ENCODE results near the gene C10orf88.

C10orf88 gene, protein sequence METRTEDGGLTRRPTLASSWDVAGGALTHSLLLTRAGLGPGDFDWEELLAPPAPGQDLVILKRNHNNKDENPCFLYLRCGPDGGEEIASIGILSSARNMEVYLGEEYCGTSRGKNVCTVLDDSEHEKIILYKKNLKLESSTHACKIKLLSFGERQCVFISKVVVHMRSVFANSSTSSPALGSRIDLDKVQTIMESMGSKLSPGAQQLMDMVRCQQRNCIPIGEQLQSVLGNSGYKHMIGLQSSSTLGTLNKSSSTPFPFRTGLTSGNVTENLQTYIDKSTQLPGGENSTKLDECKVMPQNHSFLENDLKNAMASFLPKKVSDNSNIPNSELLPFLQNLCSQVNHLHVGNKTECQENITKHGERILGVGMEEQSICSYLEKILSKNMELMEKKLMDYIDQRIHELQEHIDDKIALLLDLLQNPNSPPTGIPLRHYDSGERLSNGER

DNA sequence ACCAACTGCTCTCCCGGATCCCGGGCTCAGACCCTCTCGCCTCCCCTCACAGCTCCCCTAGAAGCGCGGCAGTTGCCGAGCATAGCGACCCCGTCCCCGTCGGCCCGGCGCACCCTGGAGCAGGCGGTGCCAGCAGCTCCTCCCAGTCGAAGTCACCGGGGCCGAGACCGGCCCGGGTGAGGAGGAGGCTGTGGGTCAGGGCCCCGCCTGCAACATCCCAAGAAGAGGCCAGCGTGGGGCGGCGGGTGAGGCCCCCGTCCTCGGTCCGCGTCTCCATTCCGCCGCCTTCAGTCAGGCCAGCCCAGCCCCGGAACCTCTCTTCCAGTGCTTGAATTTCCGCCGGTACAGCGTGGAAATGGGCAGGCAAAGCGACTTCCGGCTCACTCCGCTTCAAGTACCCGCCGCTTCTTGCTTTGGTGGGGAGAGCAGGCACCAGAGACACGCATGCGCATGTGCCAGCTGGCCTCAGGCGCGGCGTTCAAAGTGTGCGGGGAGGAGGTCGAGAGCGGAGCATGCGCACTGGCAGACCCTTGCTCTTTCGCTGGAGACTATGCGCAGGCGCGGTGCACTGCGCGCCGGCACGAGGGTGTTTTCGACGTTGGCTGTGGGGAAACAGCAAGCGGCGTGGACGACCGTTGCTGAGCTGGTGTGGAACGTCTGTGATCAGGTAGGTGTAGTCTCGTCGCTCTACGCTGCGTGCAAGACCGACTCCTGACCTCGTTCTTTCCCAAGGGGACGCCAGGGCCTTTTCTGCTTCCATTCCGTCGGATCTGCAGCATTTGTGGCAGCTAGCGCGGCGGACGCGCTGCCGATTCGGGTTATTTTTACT lies at the start of gene C10orf88:
TSS of gene C10orf88 (minus strand) at position 326 of the 829 bp plus-strand sequence. CDS start at position 277, 49 bp downstream.
- DNase-seq: peak; percentile 96

DNA sequence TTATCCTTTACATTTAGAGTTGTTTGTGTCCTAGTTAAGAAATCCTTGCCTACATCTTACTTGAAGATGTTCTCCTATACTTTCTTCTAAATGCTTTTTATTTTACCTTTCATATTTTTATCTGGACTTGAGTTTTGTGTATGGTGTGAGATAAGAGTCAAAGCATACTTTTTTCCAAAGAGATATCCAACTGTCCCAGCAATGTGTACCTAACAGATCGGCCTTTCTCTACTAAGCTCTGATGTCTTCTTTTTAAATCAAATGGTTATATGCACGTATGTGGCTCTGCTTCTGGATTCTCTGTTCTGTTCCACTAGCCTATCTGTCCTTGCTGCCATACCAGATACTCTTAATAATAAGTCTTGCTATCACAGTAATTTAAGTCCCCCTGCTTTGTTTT lies 47.3 kb upstream of the C10orf88 start:
- DNase-seq: no peak

DNA sequence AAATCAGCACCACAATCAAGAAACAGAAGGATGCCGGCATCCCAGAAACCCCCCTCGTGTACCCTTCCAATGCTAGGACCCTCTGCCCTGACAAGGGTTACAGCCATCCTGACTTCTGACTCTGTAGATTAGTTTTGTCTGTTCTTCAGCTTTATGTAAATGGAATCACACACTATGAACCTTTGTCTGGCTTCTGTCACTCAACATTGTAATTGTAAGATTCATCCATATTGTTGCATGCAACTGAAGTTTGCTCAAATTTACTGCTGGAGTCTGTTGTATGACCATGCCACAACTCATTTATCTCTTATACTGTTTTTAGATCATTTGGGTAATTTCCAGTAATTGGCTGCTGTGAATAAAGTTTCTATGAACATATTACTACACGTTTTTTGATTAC lies 46.1 kb upstream of the C10orf88 start:
- DNase-seq: no peak

DNA sequence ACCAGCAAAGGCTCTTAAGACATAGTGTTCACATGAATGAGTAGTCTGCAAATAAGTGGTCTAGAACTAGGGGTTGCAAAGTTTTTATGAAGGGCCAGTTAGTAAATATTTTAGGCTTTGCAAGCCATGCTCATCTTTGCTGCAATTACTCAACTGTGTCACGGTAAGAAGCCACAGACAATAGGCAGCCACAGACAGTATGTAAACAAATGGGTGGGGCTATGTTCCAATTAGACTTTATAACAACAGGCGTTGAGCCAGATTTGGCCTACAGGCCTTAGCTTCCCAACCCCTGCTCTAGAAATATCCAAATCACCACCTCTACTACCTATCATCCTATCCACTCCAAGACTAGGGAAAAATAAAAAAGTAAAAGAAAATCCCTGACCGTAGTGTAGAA lies 45.3 kb upstream of the C10orf88 start:
- no peak for DNase-seq

DNA sequence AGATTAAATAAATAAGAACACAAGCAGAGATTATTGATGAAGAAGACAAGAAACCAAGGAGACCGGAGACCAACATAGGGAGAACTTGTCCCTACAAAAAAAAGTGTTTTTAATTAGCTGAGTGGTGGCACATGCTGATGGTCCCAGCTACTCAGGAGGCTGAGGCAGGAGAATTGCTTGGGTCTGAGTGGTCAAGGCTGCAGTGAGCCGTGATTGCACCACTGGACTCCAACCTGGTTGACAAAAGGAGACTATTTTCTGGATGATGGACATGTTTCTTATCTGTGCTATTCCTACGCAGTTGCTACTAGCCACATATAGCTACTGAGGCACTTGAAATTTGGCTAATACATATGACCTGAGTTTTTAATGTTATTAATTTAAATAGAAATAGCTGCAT lies 44.9 kb upstream of the C10orf88 start:
- no peak for DNase-seq

DNA sequence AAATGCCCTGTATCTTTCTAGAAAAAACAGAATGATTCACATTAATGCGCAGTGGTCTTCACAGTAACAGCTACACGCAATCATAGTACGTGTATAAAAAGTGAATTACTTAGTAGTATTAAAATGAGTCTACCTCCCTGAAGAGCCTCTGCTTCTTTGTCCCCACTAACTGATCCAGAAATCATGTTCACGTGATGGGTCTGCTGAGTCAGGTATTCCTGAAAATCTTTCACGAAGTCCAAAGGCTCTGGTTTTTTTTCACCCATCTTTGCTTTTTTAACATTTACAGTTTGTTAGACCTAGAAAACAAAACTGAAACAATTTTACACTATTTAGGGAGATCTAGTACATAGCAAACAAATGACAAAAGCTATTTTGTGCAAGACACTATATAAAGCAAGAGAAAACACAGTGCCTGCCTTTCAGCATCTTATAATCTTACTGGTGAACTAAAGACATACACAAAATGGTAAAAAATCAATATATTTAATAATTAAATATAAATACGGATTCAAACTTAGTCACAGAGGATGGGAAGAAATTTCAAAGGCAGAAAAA lies 44.4 kb upstream of the C10orf88 start:
- no peak for DNase-seq

DNA sequence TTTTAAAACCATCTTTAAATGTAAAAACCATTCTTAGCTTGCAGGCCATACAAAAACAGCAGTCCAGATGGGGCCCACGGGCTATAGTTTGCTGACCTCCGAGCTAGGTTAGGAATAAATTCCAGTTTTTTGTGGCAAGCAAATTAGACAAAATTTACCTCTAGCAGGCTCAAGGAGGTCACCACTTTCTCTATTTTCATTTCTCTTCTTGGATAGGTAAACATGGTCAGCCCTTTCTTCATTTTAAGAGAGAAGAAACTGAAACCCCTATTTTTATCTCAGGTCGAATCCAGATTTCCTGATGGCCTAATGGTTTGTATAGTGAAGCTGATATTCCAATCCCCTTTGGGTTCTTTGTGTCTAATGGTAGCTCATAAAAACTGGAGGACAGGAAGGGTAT lies 43.8 kb upstream of the C10orf88 start:
- no peak for DNase-seq

DNA sequence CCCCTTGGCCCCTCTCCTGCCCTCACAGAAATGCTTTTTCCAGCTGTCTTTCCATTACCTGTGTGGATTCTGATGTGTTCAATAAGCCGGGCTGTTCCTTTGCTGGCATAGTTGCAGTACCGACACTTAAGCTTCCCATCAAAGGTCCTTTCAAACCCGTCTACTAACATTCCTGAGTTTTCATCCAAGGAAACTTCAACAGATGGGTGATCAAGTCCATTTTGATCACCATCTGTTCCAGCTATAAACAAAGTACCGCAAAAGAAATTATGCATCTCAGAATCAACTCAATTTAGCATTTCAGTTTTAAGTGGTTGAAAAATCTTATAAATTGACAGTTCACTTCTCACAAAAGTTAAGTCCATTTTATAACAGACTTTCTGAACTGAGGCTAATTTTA lies 41.9 kb upstream of the C10orf88 start:
- DNase-seq: no peak

DNA sequence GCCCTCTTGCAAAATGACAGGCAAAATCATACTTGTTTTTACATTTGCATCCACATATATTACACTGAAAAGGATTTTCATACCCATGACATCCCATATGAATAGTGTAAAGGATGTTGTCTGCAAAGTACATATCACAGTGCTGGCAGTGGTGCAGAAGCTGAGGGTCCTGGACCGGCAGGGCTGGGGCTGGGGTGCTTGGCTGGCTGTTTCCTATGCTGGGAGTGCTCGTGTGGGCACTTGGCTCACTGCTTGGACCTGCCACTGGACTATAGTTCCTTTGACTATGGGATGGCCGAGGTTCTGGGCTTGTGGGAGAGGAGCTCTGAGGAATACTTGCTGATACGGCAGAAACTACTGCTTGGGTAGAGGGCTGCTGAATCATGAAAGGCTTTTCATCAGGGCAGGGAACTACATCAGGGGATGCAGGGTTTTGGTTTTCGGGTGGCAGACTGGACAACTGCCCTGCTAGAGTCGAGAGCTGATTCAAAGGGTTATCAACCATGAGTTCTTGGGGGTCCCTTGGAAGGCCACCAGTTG lies 39.8 kb upstream of the C10orf88 start:
- DNase-seq: no peak

DNA sequence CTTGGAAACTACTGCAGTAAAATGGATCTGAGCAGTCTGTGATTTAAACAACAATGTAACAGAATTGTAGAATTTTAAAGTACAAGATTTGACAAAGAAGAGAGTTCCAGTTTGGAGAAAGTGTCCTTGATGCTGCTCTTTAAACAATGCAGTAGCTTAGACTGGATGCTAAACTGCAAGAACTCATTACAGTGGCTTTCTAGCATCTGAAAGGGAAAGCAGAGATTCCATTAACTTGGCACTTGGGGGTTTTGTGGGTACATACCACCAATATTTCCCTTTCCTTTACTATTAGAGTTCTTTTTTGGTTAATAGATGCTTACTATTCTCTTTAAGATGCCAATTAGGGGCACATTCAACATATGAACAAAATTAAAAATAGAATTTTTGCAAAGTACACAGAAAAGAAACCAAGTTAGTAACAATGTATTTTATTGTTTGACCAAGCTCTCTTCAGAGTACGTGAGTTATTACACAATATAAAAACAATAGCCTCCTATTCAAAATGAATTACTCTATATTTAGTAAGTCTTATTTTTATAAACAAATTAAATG lies 38.1 kb upstream of the C10orf88 start:
- no peak for DNase-seq

DNA sequence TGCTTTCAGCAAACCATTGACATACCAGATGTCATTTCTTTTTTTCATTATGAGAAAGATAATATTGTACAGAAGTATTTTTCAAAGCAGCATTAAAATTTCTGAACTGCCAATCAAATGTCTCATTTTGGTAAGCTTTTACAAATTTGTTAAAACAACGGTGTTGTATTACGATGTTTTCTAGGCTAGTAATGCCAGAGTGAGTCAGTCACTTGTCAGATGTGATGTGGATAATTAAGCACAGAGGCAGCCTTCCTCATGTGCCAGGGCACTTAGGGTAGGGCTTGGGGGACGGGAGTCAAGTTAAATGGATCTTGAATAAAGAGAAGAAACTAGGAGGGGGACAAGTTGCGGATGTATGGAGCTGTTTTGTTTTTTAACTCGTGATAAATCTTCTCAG lies 36.3 kb upstream of the C10orf88 start:
- DNase-seq: no peak

DNA sequence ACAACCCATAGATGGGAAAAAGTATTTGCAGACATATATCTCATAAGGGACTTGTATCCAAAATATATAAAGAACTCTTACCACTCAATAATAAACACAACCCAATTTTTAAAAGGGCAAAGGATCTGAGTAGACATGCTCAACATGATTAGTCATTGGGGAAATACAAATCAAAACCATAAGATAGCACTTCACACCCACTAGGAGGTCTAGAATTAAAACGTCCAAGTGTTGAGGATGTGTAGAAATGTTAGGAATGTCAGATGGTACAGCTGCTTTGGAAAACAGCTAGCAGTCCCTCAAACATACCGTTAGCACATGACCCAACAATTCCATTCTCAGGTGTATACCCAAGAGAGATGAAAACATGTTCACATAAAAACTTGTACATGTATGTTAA lies 34.5 kb upstream of the C10orf88 start:
- no peak for DNase-seq

DNA sequence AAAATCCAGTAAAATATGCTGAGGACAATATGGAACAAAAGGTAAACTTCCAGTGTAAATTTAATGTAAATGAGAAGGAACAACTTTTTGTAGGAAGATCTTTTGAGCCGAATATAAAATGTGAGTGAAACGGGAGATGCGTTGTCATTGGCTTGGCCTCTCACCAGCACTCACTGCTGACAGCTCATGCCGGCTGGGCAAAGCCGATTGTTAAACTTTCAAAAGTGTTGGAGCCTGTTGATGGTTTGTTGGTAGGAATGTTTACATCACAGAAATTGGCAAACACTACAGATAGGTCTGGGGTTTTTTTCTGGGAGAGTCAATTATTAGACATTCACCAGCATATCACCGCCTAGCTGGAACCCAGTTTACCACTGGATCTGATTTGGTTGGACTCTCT lies 32.3 kb upstream of the C10orf88 start:
- no peak for DNase-seq

DNA sequence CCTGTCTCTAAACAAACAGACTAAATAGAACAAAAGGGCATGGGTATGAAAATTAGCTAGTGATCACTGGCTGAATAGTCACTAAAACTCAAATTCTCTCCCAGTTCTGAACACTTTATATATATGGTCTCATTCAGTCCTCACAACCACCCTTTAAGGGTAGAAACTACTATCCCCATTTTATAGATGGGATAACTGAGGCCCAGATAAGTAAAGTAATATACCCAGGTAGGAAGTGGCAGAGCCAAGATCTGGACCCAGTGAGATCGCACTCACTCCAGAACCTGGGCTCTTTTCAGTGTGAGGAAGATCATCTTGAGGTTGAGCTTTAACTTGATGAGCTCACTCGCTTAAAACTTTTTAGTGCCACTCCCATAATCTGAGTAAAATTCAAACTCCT lies 30.7 kb upstream of the C10orf88 start:
- no peak for DNase-seq

DNA sequence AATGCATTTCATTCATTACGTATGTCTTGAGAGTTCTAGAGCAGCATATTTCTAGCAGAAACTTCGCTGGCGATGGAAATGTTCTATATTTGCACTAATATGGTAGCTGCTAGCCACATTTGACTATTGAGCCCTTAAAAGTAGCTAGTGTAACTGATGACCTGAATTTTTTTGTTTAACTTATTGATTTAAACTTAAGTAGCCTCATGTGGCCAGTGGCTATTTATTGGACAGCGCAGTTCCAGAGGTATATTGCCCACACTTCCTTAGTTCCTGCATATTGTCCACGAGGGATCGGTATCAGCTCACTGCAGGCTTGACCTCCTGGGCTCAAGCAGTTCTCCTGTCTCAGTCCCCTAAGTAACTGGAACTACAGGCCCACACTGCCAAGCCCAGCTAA lies 29.9 kb upstream of the C10orf88 start:
- no peak for DNase-seq

DNA sequence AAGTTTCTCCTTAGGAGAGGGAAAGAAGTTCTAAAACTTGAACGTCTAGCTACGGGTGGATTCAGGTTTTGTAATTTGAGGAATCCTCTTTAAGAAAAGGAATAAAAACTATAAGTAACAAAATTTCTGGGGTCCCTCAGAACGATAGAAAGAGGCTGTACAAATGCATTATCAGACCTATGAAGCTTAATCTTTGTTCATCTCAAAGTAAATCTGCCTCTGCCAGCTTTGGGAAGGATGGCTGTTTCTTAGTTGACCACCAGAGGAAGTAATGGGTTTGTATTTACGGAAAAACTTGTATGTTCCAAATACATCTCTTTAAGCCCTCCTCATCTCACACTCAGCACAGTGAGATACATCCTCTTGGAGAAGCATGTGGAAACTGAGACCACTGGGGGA lies 27.0 kb upstream of the C10orf88 start:
- DNase-seq: no peak

DNA sequence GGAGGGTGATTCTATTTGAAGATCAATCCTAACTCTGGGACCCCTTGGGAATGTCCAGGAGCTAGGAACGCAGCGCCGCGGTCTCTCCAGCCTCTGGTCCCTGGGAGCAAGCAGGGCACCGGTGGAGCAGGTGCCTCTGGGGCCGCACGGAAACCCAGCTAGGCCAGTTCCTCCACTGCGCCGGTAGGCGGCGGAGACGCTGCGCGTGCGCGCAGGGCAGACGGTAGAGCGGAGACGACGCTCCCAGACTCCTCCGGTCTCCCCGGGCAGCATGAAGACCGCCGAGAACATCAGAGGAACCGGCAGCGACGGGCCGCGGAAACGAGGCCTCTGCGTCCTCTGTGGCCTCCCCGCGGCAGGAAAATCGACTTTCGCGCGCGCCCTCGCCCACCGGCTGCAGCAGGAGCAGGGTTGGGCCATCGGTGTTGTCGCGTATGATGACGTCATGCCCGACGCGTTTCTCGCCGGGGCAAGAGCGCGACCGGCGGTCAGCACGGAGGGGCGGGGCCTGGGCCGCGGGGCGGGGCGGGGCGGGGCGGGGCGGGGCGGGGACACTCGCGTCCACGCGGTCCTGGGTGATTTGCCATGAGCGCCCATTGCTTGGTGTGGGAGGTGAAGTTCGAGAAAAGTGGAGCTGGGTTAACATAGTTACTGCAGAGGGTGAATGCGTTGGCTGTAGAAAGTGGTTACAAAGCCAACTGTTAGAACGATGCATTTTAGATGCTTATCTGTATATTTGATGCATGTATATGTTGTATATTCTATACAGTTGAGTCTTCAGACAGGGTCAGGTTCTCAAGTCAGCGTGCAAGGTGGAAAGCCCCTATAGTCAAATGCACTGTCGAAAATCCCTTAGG lies 26.4 kb upstream of the C10orf88 start, which contains the start of gene PSTK:
TSS of gene PSTK (plus strand) at position 193 of the 857 bp plus-strand sequence. CDS start at position 272, 79 bp downstream.
- peak; percentile 89 for DNase-seq

DNA sequence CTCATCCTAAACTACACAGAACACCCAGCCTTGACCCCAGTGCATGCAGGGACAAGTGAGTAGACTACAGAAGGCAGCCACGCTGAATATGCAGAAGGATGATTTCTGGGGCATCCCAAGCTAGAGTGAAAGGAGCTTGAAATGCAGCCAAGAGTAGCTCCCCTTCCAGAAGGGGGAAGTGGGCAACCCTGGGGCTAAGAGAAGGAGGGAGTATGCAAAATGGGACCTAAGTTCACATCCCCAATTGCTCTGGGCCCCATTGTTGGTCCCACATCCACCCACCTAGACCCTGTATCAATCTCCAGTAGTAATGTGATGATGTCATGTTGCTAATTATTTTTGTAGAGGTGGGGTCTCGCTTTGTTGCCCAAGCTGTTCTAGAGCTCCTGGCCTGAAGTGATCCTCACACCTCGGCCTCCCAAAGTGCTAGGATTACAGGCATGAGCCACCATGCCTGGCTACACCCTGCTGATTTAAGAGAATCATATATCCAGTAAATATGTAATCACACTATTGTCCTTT lies 20.6 kb upstream of the C10orf88 start:
- DNase-seq: no peak

DNA sequence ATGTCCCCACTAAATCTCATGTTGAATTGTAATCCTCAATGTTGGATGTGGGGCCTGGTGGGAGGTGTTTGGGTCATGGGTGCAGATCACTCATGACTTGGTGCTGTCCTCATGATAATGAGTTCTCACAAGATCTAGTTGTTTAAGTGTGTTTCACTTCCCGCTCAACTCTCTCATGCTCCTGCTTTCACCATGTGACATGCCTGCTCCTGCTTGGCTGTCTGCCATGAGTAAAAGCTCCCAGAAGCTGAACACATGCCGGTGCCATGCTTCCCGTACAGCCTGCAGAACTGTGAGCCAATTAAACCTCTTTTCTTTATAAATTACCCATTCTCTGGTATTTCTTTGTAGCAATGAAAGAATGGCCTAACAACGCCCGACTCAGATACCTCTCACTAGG lies 20.0 kb upstream of the C10orf88 start:
- no peak for DNase-seq

DNA sequence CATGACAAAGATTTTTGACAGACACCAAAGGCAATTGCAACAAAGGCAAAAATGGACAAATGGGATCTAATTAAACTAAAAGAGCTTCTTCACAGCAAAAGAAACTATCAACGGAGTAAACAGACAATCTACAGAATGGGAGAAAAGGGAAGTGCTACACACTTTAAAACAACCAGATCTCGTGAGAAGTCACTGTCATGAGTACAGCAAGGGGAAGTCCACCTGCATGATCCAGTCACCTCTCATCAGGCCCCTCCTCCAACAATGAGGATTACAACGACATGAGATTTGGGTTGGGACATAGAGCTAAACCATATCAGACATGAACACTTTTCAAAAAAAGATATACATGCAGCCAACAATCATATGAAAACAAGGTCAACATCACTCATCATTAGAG lies 14.7 kb upstream of the C10orf88 start:
- no peak for DNase-seq

DNA sequence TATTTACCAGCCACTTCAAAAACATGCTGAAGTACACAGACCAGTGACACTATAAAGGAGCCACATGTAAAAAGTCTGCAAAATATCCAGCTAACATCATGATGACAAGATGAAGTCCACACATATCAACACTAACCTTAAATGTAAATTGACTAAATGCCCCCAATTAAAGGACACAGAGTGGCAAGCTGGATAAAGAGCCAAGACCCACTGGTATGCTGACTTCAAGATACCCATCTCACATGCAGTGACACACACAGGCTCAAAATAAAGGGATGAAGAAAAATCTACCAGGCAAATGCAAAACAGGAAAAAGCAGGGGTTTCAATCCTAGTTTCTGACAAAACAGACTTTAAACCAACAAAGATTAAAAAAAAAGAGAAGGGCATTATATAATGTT lies 12.9 kb upstream of the C10orf88 start:
- DNase-seq: no peak

DNA sequence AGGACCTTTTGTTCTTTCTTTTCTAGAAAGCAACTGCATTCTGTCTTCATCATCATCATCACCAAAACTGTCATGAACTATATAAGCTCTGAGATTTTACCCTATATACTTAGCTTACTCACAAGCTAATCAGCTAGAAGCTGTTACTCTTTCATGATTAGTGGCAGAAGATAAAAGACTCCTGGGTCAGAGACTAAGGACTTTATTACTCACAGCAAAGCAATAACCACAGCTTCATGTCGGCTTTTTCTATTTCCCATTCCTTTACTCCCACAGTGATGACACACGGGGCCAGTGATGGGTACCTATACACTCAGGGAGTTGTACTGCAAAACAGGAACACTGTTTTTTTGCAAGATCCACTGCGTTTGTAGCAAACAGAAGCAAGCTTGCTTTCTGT lies 8.4 kb upstream of the C10orf88 start:
- DNase-seq: no peak

Measured in activated CD4-positive, CD25-positive, alpha-beta regulatory T cell treated with anti-CD3 and anti-CD28 coated beads, Interleukin-2, amount 50 U/mL, for 72 hours (primary cell).